CD4-positive, alpha-beta T cell treated with Interleukin-4 for 4 hours (primary cell): Measurements from ENCODE around the gene CTH.
"Not testable (repeated sequence)": the region's sequence is repeated elsewhere in the genome, so short reads cannot be mapped to it uniquely, and the experiment has no call there.

Experiments
- DNase-seq: peaks from one replicate; pipeline ENCODE4 v3.0.0-alpha.2; 2020

CTH gene

GRCh38 chr1:70410604-70411359 lies at the start of gene CTH:
TSS of gene CTH (plus strand) at chr1:70411268. CDS start at chr1:70411416, 148 bp downstream.
- DNase-seq, result peak; percentile 90

- DNase-seq, result no peak
These were observed 49.2 kb upstream of the CTH start for GRCh38 chr1:70361727-70362398.

GRCh38 chr1:70364439-70364838 lies 46.6 kb upstream of the CTH start:
- no peak for DNase-seq

GRCh38 chr1:70366425-70366952 lies 44.6 kb upstream of the CTH start:
- DNase-seq, result not testable (repeated sequence)

- DNase-seq, result not testable (repeated sequence)
These were observed 44.1 kb upstream of the CTH start for GRCh38 chr1:70366997-70367396.

- not testable (repeated sequence) for DNase-seq
These were observed 43.7 kb upstream of the CTH start for GRCh38 chr1:70367397-70367796.

GRCh38 chr1:70371586-70371985 lies 39.5 kb upstream of the CTH start:
- DNase-seq, result not testable (repeated sequence)

- DNase-seq, result no peak
These were observed 38.6 kb upstream of the CTH start for GRCh38 chr1:70372426-70372825.

- not testable (repeated sequence) for DNase-seq
These were observed 37.5 kb upstream of the CTH start for GRCh38 chr1:70373580-70373979.

- DNase-seq, result no peak
These were observed 34.9 kb upstream of the CTH start for GRCh38 chr1:70376196-70376595.

GRCh38 chr1:70382682-70383081 lies 28.4 kb upstream of the CTH start:
- no peak for DNase-seq

- DNase-seq, result no peak
These were observed 27.6 kb upstream of the CTH start for GRCh38 chr1:70383483-70383882.

GRCh38 chr1:70384542-70384941 lies 26.5 kb upstream of the CTH start:
- DNase-seq, result no peak

- no peak for DNase-seq
These were observed 25.6 kb upstream of the CTH start for GRCh38 chr1:70385477-70385876.

- no peak for DNase-seq
These were observed 24.9 kb upstream of the CTH start for GRCh38 chr1:70386121-70386520.

GRCh38 chr1:70387507-70387906 lies 23.6 kb upstream of the CTH start:
- no peak for DNase-seq

- no peak for DNase-seq
These were observed 18.4 kb upstream of the CTH start for GRCh38 chr1:70392626-70393025.

- no peak for DNase-seq
These were observed 14.5 kb upstream of the CTH start for GRCh38 chr1:70396607-70397006.

- no peak for DNase-seq
These were observed 14.1 kb upstream of the CTH start for GRCh38 chr1:70397013-70397412.

GRCh38 chr1:70400335-70400734 lies 10.7 kb upstream of the CTH start:
- DNase-seq, result no peak

- no peak for DNase-seq
These were observed 9.1 kb upstream of the CTH start for GRCh38 chr1:70401974-70402373.

GRCh38 chr1:70403759-70404158 lies 7.3 kb upstream of the CTH start:
- DNase-seq, result no peak

GRCh38 chr1:70405780-70406416 lies 5.2 kb upstream of the CTH start:
- DNase-seq, result no peak

- no peak for DNase-seq
These were observed 1.9 kb upstream of the CTH start for GRCh38 chr1:70409136-70409535.
